ENCODE data around the gene MUSTN1.

The MUSTN1 gene

GRCh38 chr3:52852419-52852818 lies 17.6 kb upstream of the MUSTN1 start:
- DNase-seq (ENCODE audit: low spot score), result no peak

GRCh38 chr3:52851348-52851747 lies 16.5 kb upstream of the MUSTN1 start:
- no peak for DNase-seq (ENCODE audit: low spot score)

GRCh38 chr3:52849656-52850055 lies 14.8 kb upstream of the MUSTN1 start:
- DNase-seq (ENCODE audit: low spot score), result no peak

DNA sequence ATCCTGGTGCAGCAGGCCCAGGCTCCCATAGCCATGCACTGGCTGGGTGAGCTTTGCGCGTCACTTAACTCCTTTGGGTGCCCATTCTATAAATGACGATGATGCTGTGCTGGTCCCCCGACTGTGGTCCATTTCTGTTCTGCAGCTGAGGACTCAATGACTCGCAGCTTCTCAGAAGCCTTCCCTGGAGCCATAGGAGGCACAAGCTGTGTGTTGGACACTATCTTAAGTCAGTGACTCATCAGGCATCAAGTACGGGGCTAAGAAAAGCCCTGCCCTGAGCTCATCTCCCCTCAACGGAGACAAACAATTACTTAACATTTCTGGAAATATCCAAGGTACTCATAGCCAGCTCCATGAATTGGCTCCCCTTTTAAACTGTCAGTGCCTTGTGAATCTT lies 13.8 kb upstream of the MUSTN1 start:
- no peak for DNase-seq (ENCODE audit: low spot score)

- DNase-seq (ENCODE audit: low spot score), result no peak
Observed at GRCh38 chr3:52847726-52848125, 12.9 kb upstream of the MUSTN1 start.

- no peak for DNase-seq (ENCODE audit: low spot score)
Observed at GRCh38 chr3:52847241-52847640, 12.4 kb upstream of the MUSTN1 start.

DNA sequence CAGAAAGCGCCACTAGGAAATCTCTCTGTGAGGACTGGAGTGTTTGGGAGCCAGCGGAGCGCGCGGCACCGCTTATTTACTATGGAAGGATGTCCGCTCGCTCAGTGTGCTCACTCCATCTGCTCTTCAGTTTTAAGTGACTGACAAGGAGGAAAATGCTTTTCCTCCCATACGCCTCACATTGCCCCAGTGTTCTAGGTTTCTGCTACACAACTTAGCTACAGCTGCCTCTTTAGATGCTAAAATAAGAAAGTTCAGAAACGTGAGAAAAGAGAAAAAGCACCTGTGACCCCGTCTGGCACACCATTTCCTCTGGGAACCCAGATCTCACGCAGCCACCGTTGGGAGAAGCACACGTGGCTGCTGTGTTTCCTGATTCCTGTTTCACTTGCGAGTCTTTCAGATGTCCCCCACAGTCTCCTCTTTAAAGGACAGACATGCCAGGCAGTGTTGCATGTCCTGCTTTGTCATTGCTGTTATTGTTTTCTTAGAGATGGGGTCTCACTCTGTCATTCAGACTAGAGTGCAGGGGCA lies 11.7 kb upstream of the MUSTN1 start:
- no peak for DNase-seq (ENCODE audit: low spot score)

- no peak for DNase-seq (ENCODE audit: low spot score)
Observed at GRCh38 chr3:52845691-52846431, 11.0 kb upstream of the MUSTN1 start.

DNA sequence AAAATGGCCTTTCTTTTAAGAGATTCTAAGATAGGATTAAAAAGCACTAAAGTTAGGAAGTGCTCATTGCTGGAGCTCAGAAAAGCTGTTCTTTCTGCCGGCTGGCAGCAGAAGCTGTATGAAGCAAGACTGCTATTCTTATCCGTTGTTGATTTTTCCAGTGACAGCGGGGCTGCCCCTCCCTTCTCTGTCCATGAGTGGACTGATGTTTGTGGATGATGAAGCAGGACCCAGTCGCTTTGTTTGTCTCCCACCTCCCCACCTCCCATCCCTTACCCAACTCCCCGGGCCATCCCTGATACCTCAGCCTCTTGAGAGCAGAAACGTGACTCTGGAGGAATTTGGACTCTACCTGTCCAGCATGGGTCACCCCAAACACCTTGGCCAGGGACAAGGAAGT lies 10.3 kb upstream of the MUSTN1 start:
- DNase-seq (ENCODE audit: low spot score), result peak; percentile 37

DNA sequence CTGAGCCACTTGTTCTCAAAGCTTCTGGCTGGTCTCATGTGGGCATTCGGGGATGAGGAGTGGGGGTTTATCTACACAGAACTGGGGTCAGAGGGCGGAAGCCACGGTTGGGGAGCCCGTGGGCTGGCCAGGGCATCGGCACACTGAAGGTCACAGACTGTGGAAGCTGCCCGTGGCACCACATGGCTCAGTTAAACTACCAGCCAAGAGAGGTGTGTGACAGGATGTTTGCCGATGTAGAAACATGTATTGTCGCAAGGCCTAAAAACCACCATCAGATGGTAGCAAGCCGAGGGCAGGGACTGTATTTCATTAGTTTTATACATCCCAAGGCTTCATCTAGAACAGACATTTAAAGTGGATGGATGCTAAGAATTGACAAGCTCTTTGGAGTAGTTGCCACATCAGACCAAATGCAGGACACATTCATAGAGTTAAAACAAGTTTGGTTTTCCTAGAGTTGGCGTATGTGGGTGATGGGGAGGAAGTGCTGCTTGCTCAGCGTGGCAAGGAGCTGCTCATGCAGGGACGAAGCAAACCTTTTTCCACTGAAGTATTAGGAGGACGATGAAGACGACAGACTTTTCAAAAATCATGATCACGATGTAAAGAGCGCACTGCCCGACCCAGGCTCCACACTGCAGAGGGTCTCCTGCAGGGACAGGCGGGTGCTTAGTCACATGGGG lies 9.6 kb upstream of the MUSTN1 start:
- no peak for DNase-seq (ENCODE audit: low spot score)

- DNase-seq (ENCODE audit: low spot score), result no peak
Observed at GRCh38 chr3:52843881-52844280, 9.1 kb upstream of the MUSTN1 start.

GRCh38 chr3:52843108-52843865 lies 8.5 kb upstream of the MUSTN1 start:
- DNase-seq (ENCODE audit: low spot score), result no peak

- DNase-seq (ENCODE audit: low spot score), result no peak
Observed at GRCh38 chr3:52842424-52842823, 7.6 kb upstream of the MUSTN1 start.

GRCh38 chr3:52841981-52842340 lies 7.1 kb upstream of the MUSTN1 start:
- no peak for DNase-seq (ENCODE audit: low spot score)

- DNase-seq (ENCODE audit: low spot score), result no peak
Observed at GRCh38 chr3:52841211-52841980, 6.6 kb upstream of the MUSTN1 start.

- DNase-seq (ENCODE audit: low spot score), result no peak
Observed at GRCh38 chr3:52839892-52840545, 5.2 kb upstream of the MUSTN1 start.

DNA sequence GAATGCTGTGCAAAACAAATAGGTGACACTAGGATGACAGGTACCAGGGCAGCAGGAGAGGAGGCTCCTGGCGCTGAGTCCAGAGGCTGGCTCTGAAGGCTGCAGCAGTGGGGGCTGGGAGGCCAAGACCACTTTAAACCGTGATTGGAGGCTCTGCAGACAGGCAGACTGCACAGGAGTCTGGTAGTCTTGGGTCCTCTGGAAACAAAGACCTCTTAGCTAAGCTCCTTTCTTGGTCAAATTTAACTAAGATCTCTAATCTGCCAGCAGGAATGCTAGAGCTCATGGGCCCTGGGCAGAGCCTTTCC lies 4.4 kb upstream of the MUSTN1 start:
- DNase-seq (ENCODE audit: low spot score), result no peak

DNA sequence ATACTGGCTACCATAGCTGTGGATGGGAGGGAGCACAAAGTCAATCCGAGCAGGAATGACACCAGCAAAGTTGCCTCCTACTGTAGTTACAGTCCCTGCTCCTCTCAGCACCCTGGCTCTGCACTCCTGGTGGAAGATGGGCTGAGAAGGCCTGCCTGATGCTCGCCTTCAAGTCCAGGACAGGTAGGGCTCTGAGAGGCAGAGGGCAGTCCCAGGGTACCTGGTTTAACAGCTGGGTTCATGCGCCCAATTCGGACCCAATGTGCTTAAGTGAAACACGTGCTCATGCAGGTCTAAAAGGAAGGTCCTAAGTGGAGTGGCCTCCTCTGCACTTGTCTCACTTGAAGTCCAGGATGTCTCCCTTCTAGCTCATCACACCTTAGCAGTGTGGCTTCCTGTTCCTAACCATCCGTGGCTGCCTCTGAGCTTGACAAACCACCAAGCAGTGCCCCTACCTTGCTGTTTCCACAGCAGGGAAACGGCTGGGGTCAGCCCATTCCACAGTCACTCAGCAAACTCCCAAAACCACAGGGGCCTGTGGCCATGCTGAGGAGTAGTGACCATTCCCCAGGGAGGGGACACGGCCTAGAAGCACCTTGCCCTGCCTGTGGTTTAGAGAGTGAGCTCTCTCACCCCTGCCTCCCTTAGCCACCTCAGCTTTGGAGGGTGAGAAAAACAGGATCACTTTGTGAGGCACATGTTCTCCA lies 3.9 kb upstream of the MUSTN1 start:
- no peak for DNase-seq (ENCODE audit: low spot score)

DNA sequence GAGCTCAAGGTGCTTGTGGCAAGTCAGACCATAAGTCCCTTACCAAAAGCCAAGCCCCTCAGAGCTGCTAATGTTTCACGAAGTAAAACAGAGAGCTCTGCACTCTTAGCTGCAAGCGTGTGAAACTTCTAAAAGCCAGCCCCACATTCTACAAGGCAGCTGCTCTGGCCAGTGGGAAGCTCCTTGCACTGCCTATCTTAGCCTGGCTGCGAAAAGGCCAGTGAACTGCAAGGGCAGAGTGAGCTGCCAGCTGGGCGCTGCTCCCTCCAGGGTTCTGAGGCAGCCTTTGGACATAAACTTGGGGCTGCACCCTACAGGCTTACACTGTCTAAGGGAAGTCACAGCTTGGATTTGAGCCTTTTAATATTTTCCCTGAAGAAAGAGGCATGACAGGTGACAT lies 2.2 kb upstream of the MUSTN1 start:
- DNase-seq (ENCODE audit: low spot score), result no peak

DNA sequence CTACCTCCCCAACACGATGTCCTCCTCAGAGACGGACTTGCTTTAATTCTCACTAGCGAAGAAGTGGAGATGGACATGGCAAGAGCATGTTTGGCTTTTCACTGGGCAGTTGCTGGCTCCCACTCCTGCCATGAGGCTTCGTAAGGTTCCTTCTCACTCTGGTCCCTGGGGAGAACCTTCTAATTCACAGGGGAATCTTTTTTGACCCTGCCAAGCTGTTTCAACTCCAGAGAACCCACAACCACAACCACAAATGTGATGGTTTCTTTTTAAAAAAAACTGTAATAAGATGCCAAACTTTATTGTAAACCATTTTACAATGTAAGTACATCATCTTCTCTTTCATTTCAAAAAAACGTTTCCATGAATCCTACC lies 1.6 kb upstream of the MUSTN1 start:
- DNase-seq (ENCODE audit: low spot score), result no peak

GRCh38 chr3:52835766-52836470 lies 1.1 kb upstream of the MUSTN1 start:
- DNase-seq (ENCODE audit: low spot score), result no peak
